GM12872 (cell line): Measurements from ENCODE around the gene MED15.

ENCODE experiments used
- CTCF ChIP-seq: IDR thresholded peaks from 3 replicates; pipeline ENCODE4 v1.5.1; 2011; ENCODE audit warnings: low read depth, mild to moderate bottlenecking, low read length, moderate library complexity; ENCODE audit not compliant: insufficient read depth

Gene MED15

GRCh38 chr22:20553947-20554741, 46.7 kb downstream of the MED15 start:
- no peak for TF ChIP-seq CTCF

GRCh38 chr22:20554824-20555223, 47.4 kb downstream of the MED15 start:
- no peak for TF ChIP-seq CTCF

- no peak for TF ChIP-seq CTCF
Observed at GRCh38 chr22:20558534-20558933, 51.1 kb downstream of the MED15 start.

GRCh38 chr22:20559174-20559760, 51.9 kb downstream of the MED15 start:
- no peak for TF ChIP-seq CTCF

GRCh38 chr22:20560716-20561115, 53.3 kb downstream of the MED15 start:
- TF ChIP-seq CTCF, result no peak

- no peak for TF ChIP-seq CTCF
Observed at GRCh38 chr22:20561882-20562281, 54.5 kb downstream of the MED15 start.

GRCh38 chr22:20562607-20563465, 55.4 kb downstream of the MED15 start:
- no peak for TF ChIP-seq CTCF
